ENCODE data around the gene PRKAR1A.
"Not testable (repeated sequence)": the region's sequence is repeated elsewhere in the genome, so short reads cannot be mapped to it uniquely, and the experiment has no call there.

The PRKAR1A gene

DNA sequence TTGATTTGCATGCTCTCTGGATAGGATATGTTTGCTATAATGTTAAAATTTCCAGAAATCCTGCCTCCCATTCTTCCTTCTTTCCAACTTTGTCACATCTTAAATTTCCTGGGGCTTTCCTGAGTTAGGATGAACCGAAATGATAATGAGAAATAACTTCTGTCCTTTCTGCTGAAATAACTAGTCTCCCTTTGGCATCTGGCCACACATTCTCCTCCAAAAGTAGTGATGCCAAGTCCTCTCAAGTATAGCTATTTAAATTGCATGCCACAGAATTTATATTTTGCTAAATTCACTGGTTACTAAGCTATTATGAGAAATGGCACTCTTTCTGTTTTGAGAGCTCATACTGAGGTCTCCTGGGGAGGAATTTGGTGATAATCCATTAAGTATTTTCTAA, 58.3 kb downstream of the PRKAR1A start:
- H3K4me3 ChIP-seq (ENCODE audit: low read depth in 1 of 2, low read length in 2 of 2): no peak overlapping the region
- no peaks in the 10 kb centered on the region for H3K9me3 ChIP-seq (ENCODE audit: low read length)
- no peaks in the 10 kb centered on the region for H3K4me1 ChIP-seq (ENCODE audit: insufficient read depth, low read length)
- no peaks in the 10 kb centered on the region for H3K27me3 ChIP-seq (ENCODE audit: control insufficient read depth in 1 of 2, insufficient read depth in 2 of 2, low read length in 2 of 2)
- no peak overlapping the region for H3K27ac ChIP-seq (ENCODE audit: low read depth, low read length)
- H3K36me3 ChIP-seq (ENCODE audit: insufficient read depth, low read length): no peaks in the 10 kb centered on the region
- H3K9ac ChIP-seq (ENCODE audit: low read length): no peak overlapping the region

DNA sequence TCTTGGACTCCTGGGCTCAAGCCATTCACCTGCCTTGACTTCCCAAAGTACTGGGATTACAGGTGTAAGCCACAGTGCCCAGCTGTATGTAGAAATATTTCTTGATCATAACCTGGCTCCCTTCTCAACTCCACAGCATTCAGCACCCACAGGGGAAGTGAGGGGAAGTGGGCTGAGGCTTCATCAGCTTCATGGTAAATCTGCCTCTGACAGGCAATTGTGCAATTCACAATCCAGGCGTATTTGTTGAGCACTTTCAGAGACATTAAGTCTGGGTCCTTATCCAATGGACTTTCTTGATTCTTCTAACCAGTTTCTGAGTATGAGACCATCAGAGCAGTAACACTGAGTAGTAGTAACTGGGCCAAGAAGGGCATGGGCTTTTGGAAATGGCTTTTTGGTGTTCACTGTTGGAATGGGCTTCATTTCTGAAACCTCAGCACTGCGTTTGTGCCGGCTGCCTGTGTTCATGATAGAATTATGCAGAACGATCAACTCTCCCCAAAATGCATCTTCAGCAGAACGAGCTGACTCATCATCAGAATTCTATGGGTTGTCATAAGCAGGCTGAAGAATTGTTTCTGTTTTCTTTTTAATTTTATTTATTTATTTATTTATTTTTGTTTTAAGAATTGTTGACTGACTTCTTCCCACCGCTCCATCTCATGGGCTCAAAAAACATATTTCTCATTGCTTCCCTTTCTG, 60.1 kb downstream of the PRKAR1A start:
- no peaks in the 10 kb centered on the region for H3K27me3 ChIP-seq (ENCODE audit: control insufficient read depth in 1 of 2, insufficient read depth in 2 of 2, low read length in 2 of 2)
- no peaks in the 10 kb centered on the region for H3K4me1 ChIP-seq (ENCODE audit: insufficient read depth, low read length)
- H3K9ac ChIP-seq (ENCODE audit: low read length): no peak overlapping the region
- no peak overlapping the region for H3K27ac ChIP-seq (ENCODE audit: low read depth, low read length)
- no peaks in the 10 kb centered on the region for H3K9me3 ChIP-seq (ENCODE audit: low read length)
- H3K4me3 ChIP-seq (ENCODE audit: low read depth in 1 of 2, low read length in 2 of 2): no peak overlapping the region
- H3K36me3 ChIP-seq (ENCODE audit: insufficient read depth, low read length): no peaks in the 10 kb centered on the region

DNA sequence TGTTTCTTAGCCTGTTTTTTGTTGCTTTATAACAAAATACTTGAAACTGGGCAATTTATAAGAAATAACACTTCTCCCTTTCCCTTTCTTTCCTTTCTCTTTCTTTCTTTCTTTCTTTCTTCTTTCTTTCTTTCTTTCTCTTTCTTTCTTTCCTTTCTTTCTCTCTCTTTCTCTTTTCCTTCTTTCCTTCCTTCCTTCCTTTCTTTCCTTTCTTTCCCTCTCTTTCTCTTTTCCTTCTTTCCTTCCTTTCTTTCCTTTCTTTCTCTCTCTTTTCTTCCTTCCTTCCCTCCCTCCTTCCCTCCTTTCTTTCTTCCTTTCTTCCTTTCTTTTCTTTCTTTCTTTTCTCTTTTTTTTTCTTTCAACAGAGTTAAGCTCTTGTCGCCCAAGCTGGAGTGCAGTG, 61.1 kb downstream of the PRKAR1A start:
- H3K36me3 ChIP-seq (ENCODE audit: insufficient read depth, low read length): no peaks in the 10 kb centered on the region

DNA sequence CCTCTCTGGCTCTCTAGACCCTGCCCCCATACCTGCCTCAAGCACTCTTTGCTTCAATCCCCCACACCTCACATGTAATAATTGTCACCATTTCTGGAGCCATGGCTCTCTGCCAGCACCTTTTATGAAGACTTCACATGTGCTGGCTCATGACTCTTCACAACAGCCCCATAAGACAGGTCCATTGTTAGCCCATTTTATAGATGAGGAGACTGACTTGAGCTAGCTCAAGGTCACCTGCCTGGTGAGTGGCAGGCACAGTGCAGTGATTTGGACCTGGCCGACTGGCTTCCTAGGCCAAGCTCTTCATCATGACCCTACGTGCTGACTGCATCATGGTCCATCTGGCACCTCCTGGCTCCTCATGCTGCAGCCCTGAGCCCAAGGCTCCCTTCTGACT, 63.9 kb downstream of the PRKAR1A start:
- Histone ChIP-seq H3K4me1 (ENCODE audit: insufficient read depth, low read length) (no peaks in the 10 kb centered on the region), H3K27me3 (ENCODE audit: control insufficient read depth in 1 of 2, insufficient read depth in 2 of 2, low read length in 2 of 2) (no peaks in the 10 kb centered on the region), H3K36me3 (ENCODE audit: insufficient read depth, low read length) (no peaks in the 10 kb centered on the region), H3K4me3 (ENCODE audit: low read depth in 1 of 2, low read length in 2 of 2) (no peak overlapping the region), H3K9ac (ENCODE audit: low read length) (no peak overlapping the region), H3K27ac (ENCODE audit: low read depth, low read length) (no peak overlapping the region), H3K9me3 (ENCODE audit: low read length) (no peaks in the 10 kb centered on the region)

More for the DNA sequence above, 61.1 kb downstream of the PRKAR1A start:
- Histone ChIP-seq H3K9me3 (ENCODE audit: low read length) (no peaks in the 10 kb centered on the region), H3K9ac (ENCODE audit: low read length) (no peak overlapping the region), H3K27me3 (ENCODE audit: control insufficient read depth in 1 of 2, insufficient read depth in 2 of 2, low read length in 2 of 2) (no peaks in the 10 kb centered on the region), H3K27ac (ENCODE audit: low read depth, low read length) (no peak overlapping the region), H3K4me3 (ENCODE audit: low read depth in 1 of 2, low read length in 2 of 2) (no peak overlapping the region), H3K4me1 (ENCODE audit: insufficient read depth, low read length) (no peaks in the 10 kb centered on the region)

DNA sequence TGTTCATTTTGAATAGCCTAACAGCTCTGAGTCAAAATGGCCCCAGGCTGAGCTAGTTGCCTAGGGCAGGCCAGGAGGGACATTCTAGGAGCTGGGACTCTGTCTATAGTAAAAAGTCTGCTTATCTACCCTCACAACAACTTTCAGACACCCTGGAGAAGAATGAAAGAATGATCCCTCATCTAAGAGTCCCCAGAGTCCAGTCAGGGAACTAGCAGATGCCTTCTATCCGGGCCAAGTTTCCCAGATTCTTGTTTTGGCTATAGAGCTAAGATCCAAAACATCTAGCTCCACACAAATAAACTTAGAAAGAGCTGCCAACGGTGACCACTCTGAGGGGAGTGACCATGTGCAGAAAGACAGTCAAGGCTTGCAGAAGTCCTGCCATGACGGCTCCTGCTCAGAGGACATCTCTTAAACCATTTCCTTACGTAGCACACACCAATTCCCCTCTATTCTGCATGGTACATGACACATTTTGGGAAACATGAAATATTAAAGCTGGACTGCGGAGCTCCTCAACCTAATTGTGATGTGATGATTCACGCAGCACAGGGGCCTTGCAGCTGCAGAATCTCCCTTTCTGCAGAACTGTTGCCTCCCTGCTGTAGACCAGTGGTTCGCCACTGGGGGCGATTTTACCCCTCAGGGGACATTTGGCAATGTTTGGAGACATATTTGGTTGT, 64.7 kb downstream of the PRKAR1A start:
- Histone ChIP-seq H3K4me3 (ENCODE audit: low read depth in 1 of 2, low read length in 2 of 2) (no peak overlapping the region), H3K9ac (ENCODE audit: low read length) (no peak overlapping the region), H3K27ac (ENCODE audit: low read depth, low read length) (no peak overlapping the region), H3K36me3 (ENCODE audit: insufficient read depth, low read length) (no peaks in the 10 kb centered on the region), H3K27me3 (ENCODE audit: control insufficient read depth in 1 of 2, insufficient read depth in 2 of 2, low read length in 2 of 2) (no peaks in the 10 kb centered on the region), H3K9me3 (ENCODE audit: low read length) (no peaks in the 10 kb centered on the region), H3K4me1 (ENCODE audit: insufficient read depth, low read length) (no peaks in the 10 kb centered on the region)

DNA sequence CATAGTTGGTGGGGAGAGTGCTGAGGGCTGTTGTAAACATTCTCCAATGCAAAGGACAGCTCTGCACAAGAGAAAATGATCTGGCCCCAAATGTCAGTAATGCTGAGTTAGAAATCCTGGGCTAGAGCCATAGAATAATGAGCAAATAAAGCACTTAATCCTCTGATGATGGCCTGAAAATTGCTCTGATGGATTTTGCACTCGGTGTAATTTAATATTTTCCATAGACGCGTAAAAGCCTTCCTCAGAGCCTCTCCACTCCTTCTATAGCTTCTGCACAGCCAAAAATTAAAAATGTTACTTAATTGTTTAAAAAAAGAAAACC, 65.2 kb downstream of the PRKAR1A start:
- H3K27me3 ChIP-seq (ENCODE audit: control insufficient read depth in 1 of 2, insufficient read depth in 2 of 2, low read length in 2 of 2): no peaks in the 10 kb centered on the region
- H3K36me3 ChIP-seq (ENCODE audit: insufficient read depth, low read length): no peaks in the 10 kb centered on the region
- H3K4me1 ChIP-seq (ENCODE audit: insufficient read depth, low read length): no peaks in the 10 kb centered on the region

DNA sequence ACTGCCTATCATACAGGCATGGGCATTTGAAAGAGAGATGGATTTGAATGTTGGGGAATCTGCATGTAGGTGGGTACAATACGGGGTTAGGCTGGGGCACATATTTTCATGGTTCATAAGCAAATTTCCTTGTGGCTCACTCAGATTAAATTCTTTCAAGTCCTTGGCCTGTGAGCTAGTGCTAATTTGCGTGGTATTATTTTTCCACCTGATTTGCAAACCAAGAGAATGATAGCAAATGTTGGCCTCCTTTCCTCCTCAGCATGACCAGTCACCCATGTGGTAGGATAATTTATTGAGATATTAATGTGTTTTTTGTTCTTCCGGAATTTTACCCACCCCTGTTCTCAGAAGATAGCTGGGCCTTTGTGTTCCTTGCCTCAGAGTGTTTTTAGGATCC, 66.0 kb downstream of the PRKAR1A start:
- Histone ChIP-seq H3K36me3 (ENCODE audit: insufficient read depth, low read length) (no peaks in the 10 kb centered on the region), H3K27ac (ENCODE audit: low read depth, low read length) (no peak overlapping the region), H3K9me3 (ENCODE audit: low read length) (no peaks in the 10 kb centered on the region), H3K9ac (ENCODE audit: low read length) (no peak overlapping the region), H3K4me1 (ENCODE audit: insufficient read depth, low read length) (no peaks in the 10 kb centered on the region), H3K4me3 (ENCODE audit: low read depth in 1 of 2, low read length in 2 of 2) (no peak overlapping the region), H3K27me3 (ENCODE audit: control insufficient read depth in 1 of 2, insufficient read depth in 2 of 2, low read length in 2 of 2) (no peaks in the 10 kb centered on the region)

More for the DNA sequence above, 65.2 kb downstream of the PRKAR1A start:
- no peaks in the 10 kb centered on the region for H3K9me3 ChIP-seq (ENCODE audit: low read length)
- no peak overlapping the region for H3K4me3 ChIP-seq (ENCODE audit: low read depth in 1 of 2, low read length in 2 of 2)
- H3K9ac ChIP-seq (ENCODE audit: low read length): no peak overlapping the region
- H3K27ac ChIP-seq (ENCODE audit: low read depth, low read length): no peak overlapping the region

DNA sequence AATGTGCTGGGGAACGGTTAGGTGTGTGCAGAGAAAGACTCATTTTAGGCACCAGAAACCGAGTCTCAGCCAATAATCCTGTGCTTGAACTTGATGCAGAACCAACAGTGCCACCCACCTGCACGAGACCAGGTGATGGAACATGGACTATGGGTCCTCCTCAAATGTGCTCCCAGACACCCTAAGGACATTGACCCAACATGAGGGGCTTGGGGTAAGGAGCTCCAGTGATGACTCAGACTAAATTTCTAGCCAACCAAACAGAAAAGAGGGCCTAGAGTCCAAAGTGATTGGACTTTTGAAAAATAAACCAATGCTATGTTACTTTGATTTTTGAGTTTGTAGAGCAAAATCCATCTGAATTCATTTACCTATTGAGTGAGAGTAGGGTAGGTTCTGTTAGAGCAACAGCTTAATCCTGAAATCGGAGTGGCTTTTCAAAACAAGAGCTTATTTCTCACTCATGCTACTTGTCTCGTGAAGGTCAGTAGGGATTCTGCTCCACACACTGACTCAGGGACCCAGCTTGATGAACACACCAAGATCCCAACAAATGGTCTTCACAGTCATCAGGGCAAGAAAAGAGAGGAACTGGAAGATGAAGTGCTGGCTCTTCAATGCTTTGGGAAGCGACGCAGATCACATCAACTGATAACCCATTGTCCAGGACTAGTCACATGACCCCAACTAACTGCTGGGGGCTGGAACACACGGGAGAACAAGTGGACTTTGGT, 67.1 kb downstream of the PRKAR1A start:
- H3K9me3 ChIP-seq (ENCODE audit: low read length): no peaks in the 10 kb centered on the region
- no peak overlapping the region for H3K27ac ChIP-seq (ENCODE audit: low read depth, low read length)
- H3K4me1 ChIP-seq (ENCODE audit: insufficient read depth, low read length): no peaks in the 10 kb centered on the region
- H3K36me3 ChIP-seq (ENCODE audit: insufficient read depth, low read length): no peaks in the 10 kb centered on the region
- no peak overlapping the region for H3K4me3 ChIP-seq (ENCODE audit: low read depth in 1 of 2, low read length in 2 of 2)
- no peaks in the 10 kb centered on the region for H3K27me3 ChIP-seq (ENCODE audit: control insufficient read depth in 1 of 2, insufficient read depth in 2 of 2, low read length in 2 of 2)
- no peak overlapping the region for H3K9ac ChIP-seq (ENCODE audit: low read length)

DNA sequence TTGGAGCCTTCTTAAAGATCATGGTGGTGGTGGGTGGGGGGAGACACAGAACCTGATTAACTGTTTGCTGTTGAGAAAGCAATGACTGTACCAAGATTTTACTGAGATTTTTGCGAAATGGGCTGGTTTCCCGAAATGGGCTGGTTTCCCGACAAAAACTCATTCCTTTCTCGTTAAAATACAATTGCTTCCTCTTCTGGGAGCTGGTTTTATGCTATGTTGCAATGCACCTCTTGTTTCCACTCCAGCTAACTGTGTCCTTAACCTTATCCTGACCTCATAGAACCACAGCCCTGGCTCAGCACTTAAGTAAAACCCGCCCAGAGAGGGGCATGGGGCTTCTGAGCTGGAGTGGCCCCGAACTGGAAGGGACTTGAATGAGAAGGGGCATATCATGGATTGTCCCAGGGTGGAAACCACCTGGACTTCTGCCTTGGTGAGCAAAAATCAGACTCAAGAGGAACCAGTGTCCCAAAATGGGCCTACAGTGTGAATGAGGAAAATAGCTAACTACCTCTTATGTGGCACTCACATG, 68.1 kb downstream of the PRKAR1A start:
- H3K4me1 ChIP-seq (ENCODE audit: insufficient read depth, low read length): no peaks in the 10 kb centered on the region

DNA sequence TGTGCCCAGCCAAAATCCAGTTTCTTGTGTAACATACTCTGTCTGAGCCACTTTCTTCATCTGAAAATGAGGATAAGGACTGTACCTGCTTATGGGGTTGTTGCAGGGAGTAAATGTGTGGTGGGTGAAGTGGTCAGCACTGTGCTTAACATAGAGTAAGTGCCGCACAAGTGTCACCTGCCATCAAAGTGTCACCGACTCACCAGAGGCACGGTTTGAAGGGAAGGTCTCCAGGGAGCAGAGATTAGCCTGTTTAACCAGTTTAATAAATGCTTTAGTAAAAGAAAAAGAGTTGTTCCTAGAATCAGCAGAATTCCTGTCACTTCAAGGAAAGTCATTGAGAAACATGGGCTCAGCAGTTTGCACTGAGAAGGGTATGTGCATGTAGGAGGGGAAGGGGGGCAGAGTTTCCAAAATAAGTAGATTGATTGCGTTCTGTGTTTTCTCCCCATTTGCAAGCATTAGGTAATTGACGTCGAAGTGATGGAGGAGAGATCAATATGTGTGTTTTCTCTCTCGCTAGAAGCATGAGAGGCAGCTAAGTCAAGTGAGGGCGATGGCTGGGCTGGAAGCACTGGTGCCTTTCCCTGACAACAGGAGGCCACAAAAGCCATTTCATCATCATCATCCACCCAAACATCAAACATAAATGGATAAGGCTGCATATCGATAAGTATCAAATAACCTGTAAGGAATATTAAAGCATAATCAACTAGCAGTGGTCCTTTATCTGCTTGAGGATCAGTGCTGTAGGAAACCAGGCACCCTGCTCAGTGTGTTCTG, 69.8 kb downstream of the PRKAR1A start:
- Histone ChIP-seq H3K4me1 (ENCODE audit: insufficient read depth, low read length) (no peaks in the 10 kb centered on the region), H3K9me3 (ENCODE audit: low read length) (no peaks in the 10 kb centered on the region), H3K9ac (ENCODE audit: low read length) (no peak overlapping the region), H3K4me3 (ENCODE audit: low read depth in 1 of 2, low read length in 2 of 2) (no peak overlapping the region), H3K36me3 (ENCODE audit: insufficient read depth, low read length) (no peaks in the 10 kb centered on the region), H3K27ac (ENCODE audit: low read depth, low read length) (no peak overlapping the region), H3K27me3 (ENCODE audit: control insufficient read depth in 1 of 2, insufficient read depth in 2 of 2, low read length in 2 of 2) (no peaks in the 10 kb centered on the region)

More for the DNA sequence above, 68.1 kb downstream of the PRKAR1A start:
- Histone ChIP-seq H3K4me3 (ENCODE audit: low read depth in 1 of 2, low read length in 2 of 2) (no peak overlapping the region), H3K27ac (ENCODE audit: low read depth, low read length) (no peak overlapping the region), H3K27me3 (ENCODE audit: control insufficient read depth in 1 of 2, insufficient read depth in 2 of 2, low read length in 2 of 2) (no peaks in the 10 kb centered on the region), H3K9ac (ENCODE audit: low read length) (no peak overlapping the region), H3K9me3 (ENCODE audit: low read length) (no peaks in the 10 kb centered on the region), H3K36me3 (ENCODE audit: insufficient read depth, low read length) (no peaks in the 10 kb centered on the region)

DNA sequence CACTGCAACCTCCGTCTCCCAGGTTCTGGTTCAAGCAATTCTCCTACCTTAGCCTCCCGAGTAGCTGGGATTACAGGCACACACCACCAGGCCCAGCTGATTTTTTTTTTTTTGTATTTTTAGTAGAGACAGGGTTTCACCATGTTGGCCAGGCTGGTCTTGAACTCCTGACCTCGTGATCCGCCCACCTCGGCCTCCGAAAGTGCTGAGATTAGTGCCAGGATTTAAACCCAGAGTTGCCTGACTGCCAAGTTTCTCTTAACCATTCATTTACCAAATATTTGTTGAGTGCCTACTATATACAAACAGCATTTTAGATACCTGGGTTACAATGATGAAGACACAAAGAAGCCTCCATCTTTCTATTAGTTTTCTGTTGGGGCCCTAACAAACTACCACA, 70.6 kb downstream of the PRKAR1A start:
- not testable (repeated sequence) for H3K9ac ChIP-seq (ENCODE audit: low read length); H3K9me3 ChIP-seq (ENCODE audit: low read length); H3K4me1 ChIP-seq (ENCODE audit: insufficient read depth, low read length); H3K27ac ChIP-seq (ENCODE audit: low read depth, low read length); H3K27me3 ChIP-seq (ENCODE audit: control insufficient read depth in 1 of 2, insufficient read depth in 2 of 2, low read length in 2 of 2); H3K36me3 ChIP-seq (ENCODE audit: insufficient read depth, low read length); H3K4me3 ChIP-seq (ENCODE audit: low read depth in 1 of 2, low read length in 2 of 2)
